HUES6 (cell line): ENCODE results near the gene RAMP2.
"Not testable (repeated sequence)": the region's sequence is repeated elsewhere in the genome, so short reads cannot be mapped to it uniquely, and the experiment has no call there.

Source experiments
- H3K27ac ChIP-seq: 2 replicates; pipeline ENCODE4 v1.7.0; 2013; ENCODE audit warnings: low read depth, mild to moderate bottlenecking, low read length, inconsistent platforms
- H3K27me3 ChIP-seq: 2 replicates; pipeline ENCODE4 v1.6.1; 2013; ENCODE audit warnings: low read length; ENCODE audit not compliant: control insufficient read depth, insufficient read depth
- H3K36me3 ChIP-seq: 2 replicates; pipeline ENCODE4 v1.6.1; 2013; ENCODE audit warnings: low read length; ENCODE audit not compliant: control insufficient read depth, insufficient read depth
- H3K4me1 ChIP-seq: 2 replicates; pipeline ENCODE4 v1.6.1; 2013; ENCODE audit warnings: low read length; ENCODE audit not compliant: control insufficient read depth, insufficient read depth
- H3K4me3 ChIP-seq: 2 replicates; pipeline ENCODE4 v1.5.1; 2013; ENCODE audit warnings: low read depth, low read length
- H3K9ac ChIP-seq: one replicate; pipeline ENCODE4 v1.6.1; 2013; ENCODE audit warnings: mild to moderate bottlenecking, low read length
- H3K9me3 ChIP-seq: 2 replicates; pipeline ENCODE4 v1.6.1; 2013; ENCODE audit warnings: low read depth, low read length; ENCODE audit not compliant: control insufficient read depth, insufficient read depth

RAMP2 gene, protein sequence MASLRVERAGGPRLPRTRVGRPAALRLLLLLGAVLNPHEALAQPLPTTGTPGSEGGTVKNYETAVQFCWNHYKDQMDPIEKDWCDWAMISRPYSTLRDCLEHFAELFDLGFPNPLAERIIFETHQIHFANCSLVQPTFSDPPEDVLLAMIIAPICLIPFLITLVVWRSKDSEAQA

GRCh38 chr17:42760652-42761581 is at the start of gene RAMP2:
Gene RAMP2 (plus strand): TSS chr17:42761227. CDS start chr17:42761262, 35 bp downstream.
- Histone ChIP-seq H3K27ac (no peak within 1 kb of the TSS), H3K9me3 (no peaks in the 10 kb centered on the region), H3K9ac (peak within 1 kb of the TSS; percentile 29), H3K36me3 (no peaks in the 10 kb centered on the region), H3K4me1 (peaks cover 22% of the 10 kb centered on the region), H3K4me3 (peak within 1 kb of the TSS; percentile 68), H3K27me3 (peaks cover 45% of the 10 kb centered on the region)

GRCh38 chr17:42720996-42721583 is 39.9 kb upstream of the RAMP2 start:
- no peak overlapping the region for H3K9ac ChIP-seq
- no peaks in the 10 kb centered on the region for H3K27me3 ChIP-seq
- H3K36me3 ChIP-seq: peaks cover 60% of the 10 kb centered on the region
- H3K4me3 ChIP-seq: no peak overlapping the region
- no peak overlapping the region for H3K27ac ChIP-seq
- no peaks in the 10 kb centered on the region for H3K9me3 ChIP-seq
- no peaks in the 10 kb centered on the region for H3K4me1 ChIP-seq

- peaks cover 45% of the 10 kb centered on the region for H3K36me3 ChIP-seq
- no peak overlapping the region for H3K9ac ChIP-seq
- no peaks in the 10 kb centered on the region for H3K27me3 ChIP-seq
- H3K27ac ChIP-seq: no peak overlapping the region
- no peaks in the 10 kb centered on the region for H3K4me1 ChIP-seq
- H3K4me3 ChIP-seq: no peak overlapping the region
- no peaks in the 10 kb centered on the region for H3K9me3 ChIP-seq
These were observed 37.4 kb upstream of the RAMP2 start for GRCh38 chr17:42723636-42724035.

DNA sequence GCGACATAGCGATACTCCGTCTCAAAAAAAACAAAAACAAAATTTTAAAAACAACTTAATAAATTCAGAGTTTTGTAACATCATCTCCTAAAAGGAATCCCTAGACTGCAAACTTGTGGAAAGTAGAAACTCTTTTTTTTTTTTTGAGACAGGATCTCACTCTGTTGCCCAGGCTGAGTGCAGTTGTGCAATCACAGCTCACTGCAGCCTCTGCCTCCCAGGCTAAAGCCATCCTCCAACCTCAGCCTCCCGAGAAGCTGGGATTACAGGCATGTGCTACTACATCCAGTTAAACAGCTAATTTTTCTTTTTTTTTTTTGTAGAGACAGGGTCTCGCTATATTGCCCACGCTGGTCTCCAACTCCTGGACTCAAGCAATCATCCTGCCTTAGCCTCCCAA is 35.9 kb upstream of the RAMP2 start:
- Histone ChIP-seq H3K9ac (no peak overlapping the region), H3K4me3 (no peak overlapping the region), H3K27ac (no peak overlapping the region), H3K9me3 (no peaks in the 10 kb centered on the region), H3K4me1 (no peaks in the 10 kb centered on the region), H3K27me3 (no peaks in the 10 kb centered on the region), H3K36me3 (peaks cover 43% of the 10 kb centered on the region)

- Histone ChIP-seq H3K27ac (no peak overlapping the region), H3K9me3 (no peaks in the 10 kb centered on the region), H3K27me3 (peaks cover 8% of the 10 kb centered on the region), H3K4me3 (no peak overlapping the region), H3K36me3 (no peaks in the 10 kb centered on the region), H3K9ac (no peak overlapping the region), H3K4me1 (peaks cover 22% of the 10 kb centered on the region)
These were observed 20.3 kb upstream of the RAMP2 start for GRCh38 chr17:42740699-42741098.

DNA sequence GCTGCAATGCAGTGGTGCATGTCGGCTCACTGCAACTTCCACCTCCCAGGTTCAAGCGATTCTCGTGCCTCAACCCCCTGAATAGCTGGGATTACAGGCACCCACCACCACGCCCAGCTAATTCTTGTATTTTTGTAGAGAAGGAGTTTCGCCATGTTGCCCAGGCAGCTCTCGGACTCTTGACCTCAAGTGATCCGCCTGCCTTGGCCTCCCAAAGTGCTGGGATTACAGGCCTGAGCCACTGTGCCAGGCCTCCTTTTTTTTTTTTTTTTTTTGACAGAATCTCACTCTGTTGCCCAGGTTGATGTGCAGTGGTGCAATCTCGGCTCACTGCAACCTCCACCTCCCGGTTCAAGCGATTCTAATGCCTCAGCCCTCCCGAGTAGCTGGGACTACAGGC is 18.1 kb upstream of the RAMP2 start:
- H3K27me3 ChIP-seq: peaks cover 15% of the 10 kb centered on the region
- not testable (repeated sequence) for H3K27ac ChIP-seq, H3K4me3 ChIP-seq, H3K36me3 ChIP-seq, H3K9ac ChIP-seq, H3K9me3 ChIP-seq
- H3K4me1 ChIP-seq: peaks cover 24% of the 10 kb centered on the region

DNA sequence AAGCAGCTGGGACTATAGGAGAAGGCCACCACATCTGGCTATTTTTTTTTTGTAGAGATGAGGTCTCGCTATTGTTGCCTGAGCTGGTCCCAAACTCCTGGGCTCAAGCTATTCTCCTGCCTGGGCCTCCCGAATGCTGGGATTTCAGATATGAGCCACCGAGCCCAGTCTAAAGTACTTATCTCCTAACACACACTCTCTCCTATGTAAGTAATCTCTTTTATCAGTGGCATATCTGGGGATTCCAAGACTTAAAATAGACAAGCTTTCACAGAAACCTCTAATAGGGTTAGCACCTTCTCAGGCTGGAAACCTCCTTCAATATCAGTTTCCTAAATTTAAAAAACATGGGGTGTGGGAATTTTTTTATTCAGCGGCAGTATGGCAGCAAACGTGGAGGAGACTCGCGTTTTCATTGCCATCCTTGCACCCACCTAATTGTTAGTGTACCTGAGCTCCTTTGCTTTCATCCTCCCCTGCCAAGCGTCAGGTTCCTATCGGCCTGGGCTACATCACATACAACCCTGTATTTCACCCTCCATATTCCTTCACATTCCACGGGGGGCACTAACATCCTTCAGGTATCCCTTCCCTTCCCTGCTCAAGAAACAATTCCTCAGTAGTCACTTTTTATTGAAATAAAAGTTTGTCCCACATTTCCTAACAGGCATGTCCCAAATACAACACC is 17.3 kb upstream of the RAMP2 start:
- Histone ChIP-seq H3K4me1 (peaks cover 32% of the 10 kb centered on the region), H3K4me3 (peak overlapping the region; percentile 74), H3K27ac (no peak overlapping the region), H3K9ac (peak overlapping the region; percentile 66), H3K36me3 (no peaks in the 10 kb centered on the region), H3K9me3 (no peaks in the 10 kb centered on the region), H3K27me3 (peaks cover 15% of the 10 kb centered on the region)

- Histone ChIP-seq H3K27ac (no peak overlapping the region), H3K36me3 (no peaks in the 10 kb centered on the region), H3K9ac (peak overlapping the region; percentile 66), H3K4me3 (peak overlapping the region; percentile 74), H3K4me1 (peaks cover 38% of the 10 kb centered on the region), H3K9me3 (no peaks in the 10 kb centered on the region), H3K27me3 (peaks cover 15% of the 10 kb centered on the region)
These were observed 16.7 kb upstream of the RAMP2 start for GRCh38 chr17:42744283-42744805.

DNA sequence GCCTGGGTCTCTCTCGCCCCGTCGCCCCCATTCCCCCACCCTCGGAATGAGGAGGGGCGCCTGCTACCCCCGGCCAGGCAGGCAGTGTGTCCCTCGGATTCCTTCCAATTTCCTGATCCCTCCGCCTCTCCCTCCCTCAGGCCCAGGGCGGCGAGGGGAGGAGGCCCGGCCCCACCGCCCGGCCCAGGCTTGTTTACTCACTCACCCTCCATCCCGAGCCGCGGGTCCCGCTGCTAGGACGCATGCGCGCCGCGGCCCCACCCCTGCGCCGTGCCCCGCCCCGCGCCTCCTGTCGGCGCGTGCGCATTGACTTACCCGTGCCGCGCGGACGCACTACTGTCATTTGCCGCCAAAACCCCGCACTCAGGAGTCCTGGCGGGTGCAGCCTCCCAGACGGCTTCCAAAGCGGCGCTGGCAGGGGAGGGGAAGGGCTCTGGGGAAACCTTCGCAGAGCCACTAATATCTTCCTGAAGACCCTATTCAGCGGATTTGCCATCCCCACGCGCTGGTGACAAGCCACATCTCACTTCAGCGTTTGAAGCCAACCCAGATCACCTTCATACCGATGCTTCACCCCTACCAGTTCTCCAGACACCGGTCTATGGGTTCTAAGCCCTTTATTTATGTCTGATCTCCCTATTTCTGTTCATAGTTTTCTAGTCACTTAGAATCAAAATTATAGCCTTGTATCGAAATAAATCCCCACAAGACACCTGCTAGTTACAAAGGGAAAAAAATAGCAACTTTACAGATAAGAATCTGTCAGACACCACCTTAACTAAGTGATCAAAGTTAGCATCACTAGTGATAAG is 16.0 kb upstream of the RAMP2 start, which contains the start of gene EZH1:
Gene EZH1 (minus strand): TSS at position 235 of the 812 bp plus-strand sequence. CDS start 16,099 bp downstream, outside the sequence.
- Histone ChIP-seq H3K36me3 (no peaks in the 10 kb centered on the region), H3K4me1 (peaks cover 38% of the 10 kb centered on the region), H3K9ac (peak within 1 kb of the TSS; percentile 66), H3K27me3 (peaks cover 15% of the 10 kb centered on the region), H3K9me3 (no peaks in the 10 kb centered on the region), H3K4me3 (peak within 1 kb of the TSS; percentile 74), H3K27ac (no peak within 1 kb of the TSS)
